Measurements from ENCODE around the gene ALCAM. TPM values are rescaled to one million over a fixed set of nuclear protein-coding genes. Genes with fewer than 3 reads are reported as not detected.

Gene ALCAM
- total RNA-seq, 4 donors from 2014 or later, result 5.9 to 151 (median 19.0) TPM

DNA sequence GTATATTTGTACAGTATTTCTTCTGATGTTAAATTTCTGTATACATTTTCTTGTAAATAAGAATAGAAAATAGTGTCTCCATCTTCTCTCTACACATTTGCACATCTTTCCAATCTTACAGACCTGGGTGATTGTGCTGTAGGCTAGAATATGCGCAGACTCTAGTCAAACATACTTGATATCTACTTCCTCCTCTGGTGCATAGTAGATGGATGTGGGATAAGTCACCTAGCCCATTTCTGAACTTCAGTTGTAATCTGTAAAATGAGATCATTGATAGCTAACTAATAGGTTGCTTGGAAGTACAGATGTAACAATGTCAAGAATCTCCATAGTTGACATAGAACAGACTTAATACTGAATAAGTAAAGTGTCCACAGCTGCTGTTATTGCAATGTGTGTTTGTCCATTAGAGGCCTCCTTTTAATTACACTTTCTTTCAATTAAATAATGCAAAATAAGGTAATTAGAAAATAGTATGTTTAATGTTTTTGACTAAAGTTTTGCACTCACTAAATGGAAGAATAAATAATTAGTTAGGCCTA lies 46.7 kb downstream of the ALCAM start:
- intact Hi-C loops (cut with DNase I; ENCODE audit: low total_unique reads), result no loop called here
- Histone ChIP-seq H3K36me3 (no peaks in the 10 kb centered on the region), H3K4me1 (no peaks in the 10 kb centered on the region), H3K27me3 (no peaks in the 10 kb centered on the region), H3K9me3 (no peaks in the 10 kb centered on the region), H3K4me3 (no peak overlapping the region), H3K27ac (no peak overlapping the region)
- TF ChIP-seq, protein P1, sequence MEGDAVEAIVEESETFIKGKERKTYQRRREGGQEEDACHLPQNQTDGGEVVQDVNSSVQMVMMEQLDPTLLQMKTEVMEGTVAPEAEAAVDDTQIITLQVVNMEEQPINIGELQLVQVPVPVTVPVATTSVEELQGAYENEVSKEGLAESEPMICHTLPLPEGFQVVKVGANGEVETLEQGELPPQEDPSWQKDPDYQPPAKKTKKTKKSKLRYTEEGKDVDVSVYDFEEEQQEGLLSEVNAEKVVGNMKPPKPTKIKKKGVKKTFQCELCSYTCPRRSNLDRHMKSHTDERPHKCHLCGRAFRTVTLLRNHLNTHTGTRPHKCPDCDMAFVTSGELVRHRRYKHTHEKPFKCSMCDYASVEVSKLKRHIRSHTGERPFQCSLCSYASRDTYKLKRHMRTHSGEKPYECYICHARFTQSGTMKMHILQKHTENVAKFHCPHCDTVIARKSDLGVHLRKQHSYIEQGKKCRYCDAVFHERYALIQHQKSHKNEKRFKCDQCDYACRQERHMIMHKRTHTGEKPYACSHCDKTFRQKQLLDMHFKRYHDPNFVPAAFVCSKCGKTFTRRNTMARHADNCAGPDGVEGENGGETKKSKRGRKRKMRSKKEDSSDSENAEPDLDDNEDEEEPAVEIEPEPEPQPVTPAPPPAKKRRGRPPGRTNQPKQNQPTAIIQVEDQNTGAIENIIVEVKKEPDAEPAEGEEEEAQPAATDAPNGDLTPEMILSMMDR (IDR thresholded peaks at IDR 0.05), result no peak
- TF ChIP-seq POLR2A (IDR thresholded peaks at IDR 0.05), result no peak
- DNase-seq, result no peak

DNA sequence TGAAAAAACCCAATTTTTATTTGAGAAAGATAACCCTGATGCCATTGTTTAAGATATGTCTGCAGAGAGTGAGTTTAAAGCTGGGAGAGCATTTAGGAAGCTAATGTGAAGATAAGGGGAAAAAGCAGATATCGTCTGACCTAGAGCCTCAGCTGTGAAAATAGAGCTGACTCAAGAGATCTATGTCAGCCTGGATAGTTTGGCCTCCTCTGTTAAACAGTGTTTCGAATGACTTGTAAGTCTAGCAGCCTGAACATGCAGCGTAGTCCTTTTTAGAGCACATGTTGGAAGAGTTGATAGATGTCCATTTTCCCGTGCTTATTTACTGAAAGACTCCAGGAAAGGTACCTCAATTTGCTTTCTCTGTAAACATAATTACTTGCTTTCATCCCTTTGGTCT lies 48.1 kb downstream of the ALCAM start:
- no peaks in the 10 kb centered on the region for H3K36me3 ChIP-seq
- no peak for DNase-seq
- H3K9me3 ChIP-seq, result no peaks in the 10 kb centered on the region
- no peak overlapping the region for H3K4me3 ChIP-seq
- TF ChIP-seq POLR2A (IDR thresholded peaks at IDR 0.05), result no peak
- TF ChIP-seq, protein P1 (IDR thresholded peaks at IDR 0.05), result no peak
- H3K27me3 ChIP-seq, result no peaks in the 10 kb centered on the region
- H3K4me1 ChIP-seq, result no peaks in the 10 kb centered on the region
- intact Hi-C loops (cut with DNase I; ENCODE audit: low total_unique reads), result no loop called here
- no peak overlapping the region for H3K27ac ChIP-seq

GRCh38 chr3:105415951-105416350 lies 49.2 kb downstream of the ALCAM start:
- TF ChIP-seq, protein P1 (IDR thresholded peaks at IDR 0.05), result no peak
- TF ChIP-seq POLR2A (IDR thresholded peaks at IDR 0.05), result no peak
- DNase-seq, result no peak
- Histone ChIP-seq H3K27ac (no peak overlapping the region), H3K9me3 (no peaks in the 10 kb centered on the region), H3K27me3 (no peaks in the 10 kb centered on the region), H3K4me1 (no peaks in the 10 kb centered on the region), H3K36me3 (no peaks in the 10 kb centered on the region), H3K4me3 (no peak overlapping the region)
- intact Hi-C loops (cut with DNase I; ENCODE audit: low total_unique reads), result no loop called here

- no peak overlapping the region for H3K27ac ChIP-seq
- H3K9me3 ChIP-seq, result no peaks in the 10 kb centered on the region
- TF ChIP-seq, protein P1 (IDR thresholded peaks at IDR 0.05), result no peak
- TF ChIP-seq POLR2A (IDR thresholded peaks at IDR 0.05), result no peak
- no peak overlapping the region for H3K4me3 ChIP-seq
- no peaks in the 10 kb centered on the region for H3K4me1 ChIP-seq
- intact Hi-C loops (cut with DNase I; ENCODE audit: low total_unique reads), result no loop called here
- DNase-seq, result no peak
- no peaks in the 10 kb centered on the region for H3K27me3 ChIP-seq
- no peaks in the 10 kb centered on the region for H3K36me3 ChIP-seq
Observed at GRCh38 chr3:105417525-105418289, 51.0 kb downstream of the ALCAM start.

DNA sequence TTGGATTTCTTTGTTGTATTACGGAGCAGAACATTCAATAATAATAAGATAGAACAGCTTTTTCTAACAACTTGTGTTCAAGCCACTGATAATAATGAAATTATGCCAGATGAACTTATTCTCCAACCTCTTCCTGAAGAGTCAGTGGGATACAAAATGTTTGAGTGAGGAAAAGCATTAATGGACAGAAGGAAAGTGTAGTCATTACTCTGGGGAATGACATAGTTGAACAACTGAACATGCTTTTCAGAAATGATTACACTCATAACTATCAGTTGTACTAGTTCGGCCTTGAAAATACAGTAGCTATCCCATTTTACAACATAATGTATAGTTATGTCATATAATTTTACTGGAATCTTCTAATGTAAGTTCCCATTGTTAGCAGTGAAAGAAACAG lies 55.9 kb downstream of the ALCAM start:
- no peak overlapping the region for H3K27ac ChIP-seq
- no peaks in the 10 kb centered on the region for H3K27me3 ChIP-seq
- intact Hi-C loops (cut with DNase I; ENCODE audit: low total_unique reads), result no loop called here
- no peak overlapping the region for H3K4me3 ChIP-seq
- DNase-seq, result no peak
- no peaks in the 10 kb centered on the region for H3K36me3 ChIP-seq
- no peaks in the 10 kb centered on the region for H3K9me3 ChIP-seq
- H3K4me1 ChIP-seq, result no peaks in the 10 kb centered on the region
- no peak for TF ChIP-seq POLR2A (IDR thresholded peaks at IDR 0.05)
- TF ChIP-seq, protein P1 (IDR thresholded peaks at IDR 0.05), result no peak

Data from uterus (tissue), 4 donors.